ENCODE measurements around the gene KRT78. TPM values are rescaled to one million over a fixed set of nuclear protein-coding genes. Genes with fewer than 3 reads are reported as not detected.

The KRT78 gene
- total and polyA plus RNA-seq, 2 of the 13 experiments (the other 11 are each of a cell fraction or from before 2014, with no cell fraction given), result not detected

DNA sequence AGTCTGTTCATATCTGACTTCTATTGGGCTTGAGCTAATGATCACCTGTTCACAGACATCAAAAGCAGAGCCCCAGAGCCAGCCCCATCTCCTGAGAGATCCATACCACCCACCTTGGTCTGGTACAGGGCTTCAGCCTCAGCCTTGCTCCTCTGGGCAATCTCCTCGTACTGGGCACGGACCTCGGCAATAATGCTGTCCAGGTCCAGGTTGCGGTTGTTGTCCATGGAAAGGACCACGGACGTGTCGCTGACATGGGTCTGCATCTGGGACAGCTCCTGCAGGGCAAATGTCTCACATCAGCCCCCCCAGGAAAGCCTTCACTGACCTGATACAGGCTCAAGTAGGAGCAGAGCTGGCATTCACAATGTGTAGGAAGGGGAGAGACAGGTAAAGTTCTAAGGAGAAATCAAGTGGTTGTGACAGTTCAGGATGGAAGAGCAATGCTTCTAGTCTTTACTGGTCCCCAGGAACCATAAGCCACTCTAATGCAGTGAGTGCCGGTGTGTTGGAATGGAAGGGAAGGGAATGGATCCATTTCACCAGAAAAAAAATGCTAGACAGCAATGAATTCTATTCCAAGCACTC is 40.1 kb downstream of the KRT78 start:
- DNase-seq (ENCODE audit: low spot score), result no peak

More for the DNA sequence above, 40.1 kb downstream of the KRT78 start:
- Histone ChIP-seq H3K9ac (ENCODE audit: insufficient read depth, low read depth, low read length) (no peak overlapping the region), H3K4me2 (ENCODE audit: low read depth, low read length) (no peak overlapping the region), H3K4me3 (replicated peaks in 1 of 3; ENCODE audit: insufficient read depth in 1 of 3, low read depth in 2 of 3, low read length in 3 of 3) (no peak overlapping the region), H3K27ac (ENCODE audit: extremely low read length, insufficient read depth, low read length) (no peak overlapping the region), H2AFZ (ENCODE audit: low read length) (no peak overlapping the region), H3K4me1 (ENCODE audit: insufficient read depth, low read length) (no peaks in the 10 kb centered on the region), H3K36me3 (replicated peaks in 1 of 2; ENCODE audit: control insufficient read depth in 1 of 2, insufficient read depth in 2 of 2, low read length in 2 of 2) (no peaks in the 10 kb centered on the region), H3K79me2 (ENCODE audit: insufficient read depth, low read length) (no peaks in the 10 kb centered on the region), H4K20me1 (ENCODE audit: insufficient read depth, low read length) (no peaks in the 10 kb centered on the region), H3K9me3 (ENCODE audit: low read length) (no peaks in the 10 kb centered on the region), H3K27me3 (ENCODE audit: control insufficient read depth in 1 of 2, insufficient read depth in 2 of 2, low read length in 2 of 2) (peaks cover 1 to 30% of the 10 kb centered on the region in 2 experiments; a peak in 4 of 5 replicates)
- in situ Hi-C loops (cut with HindIII; ENCODE audit: extremely low pct_ligation_motif_present, low pct_unique_long_range_greater_than_20kb) (no loop called here), intact Hi-C loops (cut with micrococcal nuclease; ENCODE audit: unreplicated experiment) (no loop called here)
- BruUV-seq (replicated peaks), result no TSS peak
- ATAC-seq (no peak), FAIRE-seq (no peak)
- 0% methylated on average over 8 of the region's 8 CpGs for WGBS (ENCODE audit: low lambda C conversion rate)
- ChIA-PET CTCF (ENCODE audit: low intra/inter-chr PET ratio, low total read pairs) (no interaction called here), POLR2A (no interaction called here)
- TF ChIP-seq YEATS4 (CRISPR knock-in tag; IDR thresholded peaks at IDR 0.05; ENCODE audit: borderline replicate concordance), result no peak
- no peak for TF ChIP-seq ZNF441 (CRISPR knock-in tag; IDR thresholded peaks at IDR 0.05; ENCODE audit: borderline replicate concordance)
- TF ChIP-seq ZFP90 (CRISPR knock-in tag; IDR thresholded peaks at IDR 0.05; ENCODE audit: borderline replicate concordance), result no peak
- TF ChIP-seq KMT2B (CRISPR knock-in tag; IDR thresholded peaks at IDR 0.05), result no peak
- TF ChIP-seq KDM3A (CRISPR knock-in tag; IDR thresholded peaks at IDR 0.05; ENCODE audit: low read depth), result no peak
- TF ChIP-seq ZNF792 (CRISPR knock-in tag; IDR thresholded peaks at IDR 0.05), result no peak
- no peak for TF ChIP-seq ZNF382 (CRISPR knock-in tag; IDR thresholded peaks at IDR 0.05; ENCODE audit: borderline replicate concordance)
- TF ChIP-seq ZFP41 (CRISPR knock-in tag; IDR thresholded peaks at IDR 0.05; ENCODE audit: borderline replicate concordance), result no peak
- TF ChIP-seq HOXA5 (CRISPR knock-in tag; IDR thresholded peaks at IDR 0.05), result no peak
- TF ChIP-seq, protein P1, sequence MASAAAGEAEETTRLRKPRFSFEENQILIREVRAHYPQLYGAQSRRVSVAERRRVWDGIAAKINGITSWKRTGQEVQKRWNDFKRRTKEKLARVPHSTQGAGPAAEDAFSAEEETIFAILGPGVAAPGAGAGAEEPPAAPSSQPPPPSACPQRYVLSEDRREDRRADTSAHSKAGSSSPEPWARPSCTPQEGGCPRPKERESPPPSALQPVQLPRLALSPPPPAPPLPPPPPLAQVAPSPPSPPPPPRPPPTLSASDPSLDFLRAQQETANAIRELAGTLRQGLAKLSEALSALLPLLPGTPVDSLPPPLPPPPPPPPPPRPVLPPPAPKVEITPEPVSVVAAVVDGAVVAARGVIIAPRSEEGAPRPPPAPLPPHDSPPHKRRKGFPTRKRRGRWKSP (CRISPR knock-in tag; IDR thresholded peaks at IDR 0.05), result no peak
- no peak for TF ChIP-seq KAT2B (IDR thresholded peaks at IDR 0.05; ENCODE audit: borderline replicate concordance, low read depth, low read length)
- TF ChIP-seq ZMYM4 (CRISPR knock-in tag; IDR thresholded peaks at IDR 0.05), result no peak
